NCI-H2107 (cell line): ENCODE measurements around the gene NT5DC3.

ENCODE experiments used
- DNase-seq: peaks from one replicate; lab custom pipeline; 2025; lab: John Stamatoyannopoulos, UW

NT5DC3 gene

GRCh38 chr12:103783744-103784664, 57.0 kb downstream of the NT5DC3 start:
- DNase-seq, result no peak

GRCh38 chr12:103782399-103782798, 58.6 kb downstream of the NT5DC3 start:
- DNase-seq, result no peak

- no peak for DNase-seq
Observed at GRCh38 chr12:103780992-103781391, 60.0 kb downstream of the NT5DC3 start.

- no peak for DNase-seq
Observed at GRCh38 chr12:103780093-103780440, 61.0 kb downstream of the NT5DC3 start.

- no peak for DNase-seq
Observed at GRCh38 chr12:103779410-103780092, 61.5 kb downstream of the NT5DC3 start.

- DNase-seq, result no peak
Observed at GRCh38 chr12:103778781-103779180, 62.3 kb downstream of the NT5DC3 start.

- no peak for DNase-seq
Observed at GRCh38 chr12:103774977-103775560, 66.0 kb downstream of the NT5DC3 start.

GRCh38 chr12:103773109-103773910, 67.7 kb downstream of the NT5DC3 start:
- DNase-seq, result no peak

- DNase-seq, result no peak
Observed at GRCh38 chr12:103772367-103773108, 68.5 kb downstream of the NT5DC3 start.

GRCh38 chr12:103771466-103771865, 69.6 kb downstream of the NT5DC3 start:
- no peak for DNase-seq

GRCh38 chr12:103769240-103769945, 71.6 kb downstream of the NT5DC3 start:
- DNase-seq, result peak; percentile 60

- DNase-seq, result peak; percentile 23
Observed at GRCh38 chr12:103768467-103769123, 72.4 kb downstream of the NT5DC3 start.

- no peak for DNase-seq
Observed at GRCh38 chr12:103766028-103766427, 75.0 kb downstream of the NT5DC3 start.

- no peak for DNase-seq
Observed at GRCh38 chr12:103765322-103765721, 75.7 kb downstream of the NT5DC3 start.

GRCh38 chr12:103762473-103762872, 78.6 kb downstream of the NT5DC3 start:
- no peak for DNase-seq

GRCh38 chr12:103758310-103759089, 82.5 kb downstream of the NT5DC3 start:
- DNase-seq, result no peak

GRCh38 chr12:103757248-103757647, 83.8 kb downstream of the NT5DC3 start:
- DNase-seq, result no peak

GRCh38 chr12:103756443-103756842, 84.6 kb downstream of the NT5DC3 start:
- no peak for DNase-seq

GRCh38 chr12:103755425-103755824, 85.6 kb downstream of the NT5DC3 start:
- DNase-seq, result no peak
